HG03095 (cell line): ENCODE results near the gene GFI1.
A peak's percentile ranks its signal among the peaks of the same experiment; 100 is the strongest.
"Not testable (repeated sequence)": the region's sequence is repeated elsewhere in the genome, so short reads cannot be mapped to it uniquely, and the experiment has no call there.

Source experiments
- ATAC-seq: cut with Tn5 transposase; IDR thresholded peaks from one replicate; pipeline ENCODE4 v1.9.1; 2021; ENCODE audit warnings: moderate library complexity; ENCODE audit not compliant: unreplicated experiment

The GFI1 gene

GRCh38 chr1:92486251-92487077 is at the start of gene GFI1:
Gene GFI1, minus strand, starts transcription at chr1:92486925. Its CDS starts 3,438 bp downstream, at chr1:92483487.
- peak; percentile 24 for ATAC-seq

DNA sequence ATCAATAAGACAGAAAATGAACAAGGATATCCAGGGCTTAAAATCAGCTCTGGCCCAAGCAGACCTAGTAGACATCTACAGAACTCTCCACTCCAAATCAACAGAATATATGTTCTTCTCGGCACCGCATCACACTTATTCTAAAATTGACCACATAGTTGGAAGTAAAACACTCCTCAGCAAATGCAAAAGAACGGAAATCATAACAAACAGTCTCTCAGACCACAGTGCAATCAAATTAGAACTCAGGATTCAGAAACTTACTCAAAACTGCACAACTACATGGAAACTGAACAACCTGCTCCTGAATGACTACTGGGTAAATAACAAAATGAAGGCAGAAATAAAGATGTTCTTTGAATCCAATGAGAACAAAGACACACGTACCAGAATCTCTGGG is 45.6 kb upstream of the GFI1 start:
- not testable (repeated sequence) for ATAC-seq

DNA sequence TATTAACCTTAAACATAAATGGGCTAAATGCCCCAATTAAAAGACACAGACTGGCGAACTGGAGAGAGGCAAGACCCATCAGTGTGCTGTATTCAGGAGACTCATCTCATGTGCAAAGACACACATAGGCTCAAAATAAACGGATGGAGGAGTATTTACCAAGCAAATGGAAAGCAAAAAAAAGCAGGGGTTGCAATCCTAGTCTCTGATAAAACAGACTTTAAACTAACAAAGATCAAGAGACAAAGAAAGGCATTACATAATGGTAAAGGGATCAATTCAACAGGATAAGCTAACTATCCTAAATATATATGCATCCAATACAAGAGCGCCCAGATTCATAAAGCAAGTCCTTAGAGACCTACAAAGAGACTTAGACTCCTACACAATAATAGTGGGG is 45.2 kb upstream of the GFI1 start:
- ATAC-seq = not testable (repeated sequence)

GRCh38 chr1:92527670-92528069 is 40.9 kb upstream of the GFI1 start:
- ATAC-seq = no peak

DNA sequence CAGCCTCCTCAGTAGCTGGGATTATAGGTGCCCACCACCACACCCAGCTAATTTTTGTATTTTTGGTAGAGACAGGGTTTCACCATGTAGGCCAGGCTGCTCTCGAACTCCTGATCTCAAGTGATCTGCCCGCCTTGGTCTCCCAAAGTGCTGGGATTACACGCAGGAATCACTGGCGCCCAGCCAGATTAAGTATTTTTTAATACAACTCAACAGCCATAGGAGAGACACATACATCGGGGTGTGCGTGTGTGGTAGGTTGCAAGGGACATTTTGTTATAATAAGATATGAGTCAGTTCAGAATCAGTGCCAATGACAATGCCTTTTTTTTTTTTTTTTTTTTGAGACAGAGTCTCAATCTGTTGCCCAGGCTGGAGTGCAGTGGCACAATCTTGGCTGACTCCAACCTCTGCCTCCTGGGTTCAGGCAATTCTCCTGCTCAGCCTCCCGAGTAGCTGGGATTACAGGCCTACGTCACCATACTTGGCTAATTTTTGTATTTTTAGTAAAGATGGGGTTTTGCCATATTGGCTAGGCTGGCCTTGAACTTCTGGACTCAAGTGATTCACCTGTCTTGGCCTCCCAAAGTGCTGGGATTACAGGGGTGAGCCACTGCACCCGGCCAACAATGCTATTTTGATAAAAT is 38.3 kb upstream of the GFI1 start:
- not testable (repeated sequence) for ATAC-seq

- no peak for ATAC-seq
Observed at GRCh38 chr1:92519043-92519442, 32.3 kb upstream of the GFI1 start.

DNA sequence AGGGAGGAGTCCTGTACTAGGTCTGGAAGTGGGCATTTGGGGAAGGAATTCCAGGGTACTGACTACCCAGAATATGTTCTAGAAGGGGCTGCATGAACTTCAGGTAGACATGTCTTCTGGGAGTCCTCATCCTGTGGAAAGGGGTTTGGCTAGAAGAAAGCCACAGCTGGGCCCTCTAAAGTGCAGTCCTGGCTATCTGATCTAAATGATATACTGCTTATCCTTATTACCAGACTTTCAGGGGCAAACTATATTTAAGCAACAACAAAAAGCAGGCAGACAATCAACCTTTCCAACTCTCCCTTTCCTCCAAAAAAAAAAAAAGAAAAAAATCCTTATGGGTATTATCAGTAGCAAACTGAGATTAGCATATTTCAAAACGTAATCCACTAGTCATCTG is 29.8 kb upstream of the GFI1 start:
- no peak for ATAC-seq

DNA sequence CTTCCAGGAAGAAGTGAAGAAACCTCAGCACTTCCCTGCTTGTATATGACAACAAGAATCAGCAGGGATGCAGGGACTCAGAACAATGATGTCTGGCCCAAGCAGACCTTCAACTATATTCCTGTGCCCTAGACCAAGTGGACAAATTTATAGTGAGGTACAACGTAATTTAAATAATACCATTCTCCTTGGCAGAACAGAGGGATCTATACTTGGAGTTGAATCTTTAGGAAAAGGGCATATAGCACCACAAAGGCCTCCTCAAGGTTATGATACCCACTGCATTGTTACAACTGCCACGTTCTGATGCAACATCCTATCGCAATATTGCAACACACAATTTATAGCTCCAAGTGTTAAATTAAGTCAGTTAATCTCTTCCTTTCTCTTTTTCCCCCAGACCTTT is 29.1 kb upstream of the GFI1 start:
- ATAC-seq = no peak

DNA sequence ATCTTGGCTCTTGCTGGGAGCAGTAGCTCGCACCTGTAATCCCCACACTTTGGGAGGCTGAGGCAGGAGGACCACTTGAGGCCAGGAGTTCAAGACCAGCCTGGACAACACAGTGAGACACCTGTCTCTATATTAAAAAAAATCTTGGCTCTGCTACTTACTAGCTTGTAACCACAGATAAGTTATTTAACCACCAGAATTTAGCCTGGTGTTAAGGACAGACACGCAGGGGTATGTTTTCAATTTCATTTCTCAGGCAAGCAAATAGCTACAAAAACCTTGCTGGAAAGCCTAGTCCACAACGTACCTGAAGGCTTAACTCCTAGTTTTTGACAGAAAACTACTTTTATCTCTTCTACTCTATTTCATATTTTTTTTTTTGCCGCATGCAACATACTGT is 24.8 kb upstream of the GFI1 start:
- no peak for ATAC-seq

DNA sequence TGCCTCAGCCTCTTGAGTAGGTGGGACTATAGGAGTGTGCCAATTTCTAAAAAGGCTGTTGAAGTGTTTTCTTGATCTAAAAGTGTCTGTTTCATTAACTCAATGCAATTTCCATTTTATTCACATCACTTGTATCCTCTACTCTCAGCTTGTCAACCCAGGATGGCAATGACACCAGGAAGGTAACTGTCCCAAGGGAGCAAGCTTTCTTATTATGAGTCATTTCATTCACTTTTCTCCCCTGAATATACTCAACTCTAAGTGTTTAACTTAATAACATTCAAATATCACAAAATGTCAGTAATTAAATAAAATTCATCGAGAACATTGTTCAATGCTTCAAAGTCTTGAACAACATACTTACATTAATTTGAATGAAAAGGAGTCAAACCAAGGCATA is 22.9 kb upstream of the GFI1 start:
- no peak for ATAC-seq

DNA sequence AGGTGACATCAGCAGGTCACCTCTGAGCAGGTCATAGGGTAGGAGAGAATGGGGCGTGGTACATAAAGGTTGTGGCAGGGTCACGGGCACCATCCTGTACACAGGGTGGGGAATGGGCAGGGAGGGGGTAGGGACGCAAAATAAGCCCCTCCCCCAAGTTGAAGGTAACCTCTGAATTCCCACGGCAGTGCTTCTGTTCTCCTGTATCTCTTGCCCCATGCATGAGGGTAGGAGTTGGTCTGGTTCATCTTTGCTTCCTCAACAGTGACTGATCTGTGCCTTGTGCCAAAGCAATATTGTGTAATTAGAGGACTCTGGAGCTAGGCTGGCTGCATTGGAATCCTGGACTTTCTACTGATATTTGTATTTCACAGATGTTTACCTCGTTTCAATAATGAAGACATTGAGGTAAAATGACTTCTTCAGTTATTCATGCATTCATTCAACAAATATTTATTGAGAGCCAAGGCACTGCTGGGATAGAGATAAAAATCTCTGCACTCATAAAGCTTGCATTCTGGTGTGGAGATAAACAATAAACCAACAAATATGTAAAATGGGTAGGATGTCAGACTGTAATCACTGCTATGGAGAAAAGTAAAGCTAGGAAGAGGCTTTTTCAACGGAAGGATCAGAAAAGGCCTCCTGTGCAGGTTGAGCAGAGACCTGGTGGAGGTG is 18.4 kb upstream of the GFI1 start:
- no peak for ATAC-seq

DNA sequence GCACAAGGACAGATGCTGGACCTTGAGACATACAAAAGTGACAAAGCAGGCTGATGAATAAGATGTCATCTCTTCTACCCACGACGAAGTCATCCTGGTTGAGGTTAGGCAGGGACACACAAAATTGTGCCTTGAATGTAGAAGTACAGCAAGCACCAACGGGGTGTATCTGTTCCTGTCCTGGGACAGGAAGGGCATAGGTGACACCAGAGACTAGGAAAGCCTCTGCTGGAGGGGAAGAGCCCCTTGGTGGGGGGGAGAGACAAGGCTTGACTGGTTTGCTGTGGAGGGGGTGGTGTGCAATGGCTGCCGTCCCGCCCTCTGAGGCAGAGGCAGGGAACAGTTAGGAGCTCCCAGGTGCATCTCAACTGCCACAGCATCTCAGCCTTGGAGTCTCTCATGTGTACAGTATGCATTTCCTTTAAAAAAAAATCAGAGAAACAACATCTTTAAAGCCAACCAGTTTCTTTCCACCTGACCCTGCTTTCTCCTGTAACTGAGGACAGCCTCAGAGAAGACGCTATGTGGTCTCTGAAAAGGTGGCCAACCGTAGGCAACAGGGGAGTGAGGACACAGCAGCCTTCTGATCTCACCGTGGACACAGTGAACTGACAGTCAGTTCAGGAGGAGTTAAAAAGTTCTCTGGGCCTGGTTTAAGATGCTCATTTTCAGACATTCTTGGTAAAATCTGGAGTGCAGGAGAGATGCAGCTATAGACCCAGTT is 17.7 kb upstream of the GFI1 start:
- ATAC-seq = no peak

DNA sequence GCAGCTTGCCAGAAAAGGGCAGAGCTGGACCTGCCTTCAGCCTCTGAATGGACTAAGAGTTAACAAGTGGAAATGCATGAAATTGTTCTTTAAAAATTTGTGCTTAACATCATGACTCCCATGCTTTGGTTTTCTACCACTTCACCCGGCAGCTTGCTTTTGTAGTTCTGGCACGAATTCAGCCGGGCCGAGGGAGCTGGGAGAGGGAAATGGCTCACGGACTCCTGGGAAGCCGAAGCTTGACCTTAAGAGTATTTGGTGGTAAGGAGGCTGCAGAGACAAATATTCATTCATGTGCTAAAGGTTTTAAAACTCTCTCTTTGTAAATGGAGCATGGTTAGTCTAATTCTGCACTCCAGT is 17.2 kb upstream of the GFI1 start:
- ATAC-seq = no peak

- no peak for ATAC-seq
Observed at GRCh38 chr1:92503043-92503925, 16.6 kb upstream of the GFI1 start.

DNA sequence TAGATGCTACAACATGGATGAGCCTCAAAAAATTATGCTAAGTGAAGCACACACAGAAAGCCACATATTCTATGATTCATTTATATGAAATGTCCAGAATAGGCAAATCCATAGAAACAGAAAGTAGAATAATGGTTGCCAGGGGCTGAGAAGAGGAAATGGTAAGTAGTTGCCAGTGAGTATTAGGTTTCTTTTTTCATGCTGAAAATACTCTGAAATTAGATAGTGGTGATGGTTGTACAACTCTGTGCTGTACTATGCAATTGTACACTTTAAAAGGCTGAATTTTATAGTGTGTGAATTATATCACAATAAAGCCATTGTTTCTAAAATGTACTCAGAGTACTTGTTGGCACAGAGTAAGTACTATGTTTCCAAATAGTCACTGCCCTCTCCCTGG is 15.5 kb upstream of the GFI1 start:
- ATAC-seq = peak; percentile 53

DNA sequence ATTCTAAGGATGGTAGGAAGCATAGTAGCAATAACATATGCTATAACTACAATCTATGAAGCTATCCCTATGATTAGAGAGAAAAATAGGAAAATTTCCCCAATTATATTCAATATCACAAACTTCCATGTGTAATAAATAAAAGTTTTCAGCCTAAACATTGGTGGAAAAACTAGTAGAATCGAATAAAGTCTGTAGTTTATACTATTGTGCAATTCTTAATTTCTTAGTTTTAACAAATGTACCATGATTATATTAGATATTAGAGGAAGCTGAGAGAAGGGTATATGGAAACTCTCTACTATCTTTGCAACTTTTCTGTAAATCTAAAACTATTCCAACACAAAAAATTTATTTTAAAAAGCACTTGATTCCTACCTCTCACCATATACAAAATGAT is 13.8 kb upstream of the GFI1 start:
- no peak for ATAC-seq

DNA sequence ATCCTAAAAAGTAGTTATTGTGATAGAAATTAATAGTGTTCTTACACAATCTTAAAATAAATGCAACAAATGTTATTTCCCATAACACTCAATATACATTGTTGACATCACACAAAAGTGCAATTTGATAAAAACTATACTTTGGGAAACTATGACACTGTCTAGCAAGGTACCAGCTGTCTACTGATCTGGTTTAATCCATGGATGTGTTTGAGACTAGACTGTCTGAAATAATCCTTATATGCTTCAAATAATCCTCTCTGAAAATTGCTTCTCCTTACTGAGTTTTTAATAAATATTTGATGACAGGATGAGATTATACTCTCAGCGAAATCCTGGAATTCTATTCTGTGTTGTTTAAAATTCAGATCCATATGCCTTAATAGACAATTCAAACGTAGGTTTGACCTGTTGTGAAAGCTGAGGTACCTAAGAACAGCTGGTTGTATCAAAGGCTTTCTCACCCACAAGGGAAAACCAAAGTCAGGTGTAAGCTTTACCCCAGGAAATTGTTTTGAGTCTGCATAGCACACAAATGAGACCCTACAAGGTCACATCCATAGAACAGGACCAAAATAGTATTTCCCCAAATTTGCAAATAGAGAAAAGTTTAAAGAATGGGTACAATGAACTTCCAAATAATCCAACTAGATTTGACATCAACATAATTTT is 8.8 kb upstream of the GFI1 start:
- ATAC-seq = no peak

- no peak for ATAC-seq
Observed at GRCh38 chr1:92494485-92495141, 7.9 kb upstream of the GFI1 start.

DNA sequence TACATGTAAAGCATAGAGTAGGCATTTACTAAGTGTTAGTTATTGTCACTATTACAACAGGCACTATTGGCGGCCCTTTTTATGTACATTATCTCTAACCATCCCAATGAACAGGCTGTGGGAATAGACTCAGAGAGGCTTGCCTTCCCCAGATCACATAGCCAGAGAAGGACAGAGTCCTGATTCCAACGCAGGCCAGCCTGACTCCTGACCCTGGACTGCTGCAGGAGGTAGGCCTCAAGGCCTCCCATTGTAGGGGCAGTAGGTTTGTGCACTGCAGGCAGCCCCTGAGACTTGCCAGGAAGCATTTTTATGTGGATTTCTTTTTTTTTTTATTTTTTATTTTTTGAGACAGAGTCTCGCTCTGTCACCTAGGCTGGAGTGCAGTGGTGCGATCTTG is 6.4 kb upstream of the GFI1 start:
- no peak for ATAC-seq
